GM19035 (cell line): ENCODE measurements around the gene OGFOD3.

Experiments used
- ATAC-seq: cut with Tn5 transposase; IDR thresholded peaks from one replicate; pipeline ENCODE4 v1.9.1; 2021; ENCODE audit not compliant: unreplicated experiment

The OGFOD3 gene

GRCh38 chr17:82447876-82448275, 29.5 kb upstream of the OGFOD3 start:
- no peak for ATAC-seq

GRCh38 chr17:82446649-82447048, 28.3 kb upstream of the OGFOD3 start:
- ATAC-seq, result no peak

GRCh38 chr17:82446124-82446523, 27.7 kb upstream of the OGFOD3 start:
- no peak for ATAC-seq

GRCh38 chr17:82445542-82445941, 27.2 kb upstream of the OGFOD3 start:
- ATAC-seq, result no peak

GRCh38 chr17:82444941-82445521, 26.6 kb upstream of the OGFOD3 start:
- ATAC-seq, result no peak

- no peak for ATAC-seq
These were observed 26.0 kb upstream of the OGFOD3 start for GRCh38 chr17:82444284-82444893.

GRCh38 chr17:82443465-82444283, 25.3 kb upstream of the OGFOD3 start:
- ATAC-seq, result no peak

- no peak for ATAC-seq
These were observed 24.5 kb upstream of the OGFOD3 start for GRCh38 chr17:82442643-82443464.

GRCh38 chr17:82441691-82442487, 23.5 kb upstream of the OGFOD3 start:
- ATAC-seq, result no peak

GRCh38 chr17:82440991-82441627, 22.7 kb upstream of the OGFOD3 start:
- ATAC-seq, result no peak

GRCh38 chr17:82440469-82440981, 22.1 kb upstream of the OGFOD3 start:
- ATAC-seq, result no peak

- ATAC-seq, result no peak
These were observed 21.5 kb upstream of the OGFOD3 start for GRCh38 chr17:82439829-82440365.

GRCh38 chr17:82439194-82439828, 20.9 kb upstream of the OGFOD3 start:
- no peak for ATAC-seq

GRCh38 chr17:82438401-82439193, 20.2 kb upstream of the OGFOD3 start:
- no peak for ATAC-seq

- no peak for ATAC-seq
These were observed 18.9 kb upstream of the OGFOD3 start for GRCh38 chr17:82437325-82437668.

GRCh38 chr17:82436601-82437324, 18.4 kb upstream of the OGFOD3 start:
- no peak for ATAC-seq
